Adrenal gland (tissue), 12 donors: ENCODE measurements around the gene TPP2. TPM values are rescaled to one million over a fixed set of nuclear protein-coding genes. Genes with fewer than 3 reads are reported as not detected.
A peak's percentile ranks its signal among the peaks of the same experiment; 100 is the strongest.

Source experiments
- DNase-seq, 7 donors: peaks; one replicate each; pipeline ENCODE4 v3.0.0-alpha.2; 2019 to 2020
- H3K27ac ChIP-seq, 5 donors: fragments of 200-600 bp; sonication (generic) in 4 of 5; 1 replicate in 3 of 5; 2 replicates in 2 of 5; pipeline versions ENCODE4 v1.5.1 to v1.8.0; 2016 to 2020; ENCODE audit warnings: mild to moderate bottlenecking in 1 of 5
- H3K27me3 ChIP-seq: fragments of 200-600 bp; 2 replicates; pipeline ENCODE4 v1.8.0; 2021
- H3K36me3 ChIP-seq, 2 donors: fragments of 200-600 bp; replicated peaks in 1 of 2; 1 replicate in 1 of 2; 2 replicates in 1 of 2; pipeline versions ENCODE4 v1.5.1 to v1.8.0; 2018 to 2022
- H3K4me1 ChIP-seq, 2 donors: fragments of 200-600 bp; replicated peaks in 1 of 2; 1 replicate in 1 of 2; 2 replicates in 1 of 2; pipeline versions ENCODE4 v1.5.1 to v1.8.0; 2018 to 2021
- H3K4me3 ChIP-seq, 4 donors: fragments of 200-600 bp; sonication (generic) in 3 of 4; one replicate each; pipeline ENCODE4 v1.5.1; 2016 to 2018
- H3K9me3 ChIP-seq, 3 donors: fragments of 200-600 bp; sonication (generic) in 1 of 3; replicated peaks in 1 of 3; 1 replicate in 2 of 3; 2 replicates in 1 of 3; pipeline versions ENCODE4 v1.5.1 to v1.8.0; 2016 to 2021
- POLR2A ChIP-seq, 2 donors: fragments of 450-650 bp; IDR thresholded peaks; one replicate each; pipeline ENCODE4 v1.6.1; 2017; ENCODE audit warnings: antibody characterized with exemption in 2 of 2, mild to moderate bottlenecking in 2 of 2, moderate library complexity in 1 of 2
- whole genome bisulfite sequencing, 4 donors: extraction: QIAGEN DNeasy Blood & Tissue Kit in 2 of 4; methylation state at CpG; one replicate each; pipeline versions ENCODE4 v1.1.5 to v1.1.7; 2013 to 2017; 5-methylcytosine and 5-hydroxymethylcytosine counted together
- intact Hi-C, 2 donors: fragments of 100-400 bp; cut with DNase I; formaldehyde crosslinking; loops; one replicate each; pipeline versions ENCODE4 v1.14.1 to v1.15.0; 2022 to 2023
- polyA plus RNA-seq, 3 donors: library from polyadenylated mRNA; stranded (reverse); fragments of 200-250 nt in 2 of 3; fragments of 350-450 nt in 1 of 3; fragmentation: Illumina TruSeq in 1 of 3; extraction: RNeasy Lipid Tissue Mini Kit (QIAGEN cat#74804) in 1 of 3; gene quantifications; one replicate each; pipeline ENCODE4 v1.2.3, GENCODE V29; 2013 to 2014
- total RNA-seq, 9 donors: library from RNA; depleted of rRNA in 4 of 9; stranded (reverse); fragments of >200 nt in 4 of 9; fragments of 120-200 nt in 1 of 9; fragmentation: NEBNext Ultra II Directional in 1 of 9; extraction: Animal tissue kit (Norgen Biotek cat#: 25700) in 1 of 9; gene quantifications; one replicate each; pipeline versions ENCODE4 v1.1.0 to v1.2.4, GENCODE V29; 2013 to 2023
- TF ChIP-seq, protein P1 (sequence below), 6 experiments: fragments of 450-650 bp in 4 of 6; fragments of 200-600 bp in 2 of 6; sonication (generic) in 1 of 6; IDR thresholded peaks; 1 replicate in 5 of 6; 2 replicates in 1 of 6; pipeline versions ENCODE4 v1.5.1 to v1.8.0; 2016 to 2021; ENCODE audit warnings: antibody characterized with exemption in 6 of 6, mild to moderate bottlenecking in 2 of 6, moderate library complexity in 1 of 6
- donor health status: healthy with polysubstance abuse.
- donor health status: Bipolar disorder and iron deficiency.
- donor health status: DM: yes; HTN: yes; CAD: no.
- donor health status: DM: no; HTN: no; CAD: no.
- donor health status: DM: no; HTN: no; CAD: no.
- donor health status: DM: yes; HTN: yes; CAD: no.

TPP2 gene
- total and polyA plus RNA-seq, 12 donors = 13.8 to 50.6 (median 25.7) TPM

DNA sequence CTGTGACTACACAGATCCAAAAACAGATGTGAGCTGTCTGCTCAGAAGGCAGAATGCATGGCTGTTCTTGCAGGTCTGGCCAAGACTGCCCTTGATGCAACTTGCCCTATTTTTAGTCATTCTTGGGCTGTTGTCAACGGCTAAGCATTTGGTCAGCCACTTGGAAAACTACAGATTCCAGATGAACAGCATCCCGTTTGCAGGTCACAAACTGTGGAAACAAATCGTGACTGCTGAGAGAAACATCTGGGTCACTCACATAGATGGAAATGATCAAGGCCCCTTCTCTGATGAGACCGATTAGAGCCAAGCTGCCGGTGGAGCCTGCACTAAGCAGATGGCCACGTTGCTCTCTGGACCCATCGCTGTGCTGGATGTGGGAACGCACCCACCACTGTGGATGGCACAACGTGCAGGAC, 113.5 kb downstream of the TPP2 start:
- H3K27me3 ChIP-seq = peaks cover 4% of the 10 kb centered on the region
- no peak for DNase-seq
- TF ChIP-seq POLR2A (IDR thresholded peaks at IDR 0.05) = no peak
- TF ChIP-seq, protein P1, sequence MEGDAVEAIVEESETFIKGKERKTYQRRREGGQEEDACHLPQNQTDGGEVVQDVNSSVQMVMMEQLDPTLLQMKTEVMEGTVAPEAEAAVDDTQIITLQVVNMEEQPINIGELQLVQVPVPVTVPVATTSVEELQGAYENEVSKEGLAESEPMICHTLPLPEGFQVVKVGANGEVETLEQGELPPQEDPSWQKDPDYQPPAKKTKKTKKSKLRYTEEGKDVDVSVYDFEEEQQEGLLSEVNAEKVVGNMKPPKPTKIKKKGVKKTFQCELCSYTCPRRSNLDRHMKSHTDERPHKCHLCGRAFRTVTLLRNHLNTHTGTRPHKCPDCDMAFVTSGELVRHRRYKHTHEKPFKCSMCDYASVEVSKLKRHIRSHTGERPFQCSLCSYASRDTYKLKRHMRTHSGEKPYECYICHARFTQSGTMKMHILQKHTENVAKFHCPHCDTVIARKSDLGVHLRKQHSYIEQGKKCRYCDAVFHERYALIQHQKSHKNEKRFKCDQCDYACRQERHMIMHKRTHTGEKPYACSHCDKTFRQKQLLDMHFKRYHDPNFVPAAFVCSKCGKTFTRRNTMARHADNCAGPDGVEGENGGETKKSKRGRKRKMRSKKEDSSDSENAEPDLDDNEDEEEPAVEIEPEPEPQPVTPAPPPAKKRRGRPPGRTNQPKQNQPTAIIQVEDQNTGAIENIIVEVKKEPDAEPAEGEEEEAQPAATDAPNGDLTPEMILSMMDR (IDR thresholded peaks at IDR 0.05) = no peak
- no peak overlapping the region for H3K27ac ChIP-seq
- H3K9me3 ChIP-seq = no peaks in the 10 kb centered on the region
- 80 to 100% (median 82%) methylated on average over 1 to 9 of the region's 9 CpGs for WGBS, 4 donors
- H3K36me3 ChIP-seq = no peaks in the 10 kb centered on the region
- no peak overlapping the region for H3K4me3 ChIP-seq
- peaks cover 6 to 12% of the 10 kb centered on the region in 2 donors for H3K4me1 ChIP-seq
- intact Hi-C loops = no loop called here

DNA sequence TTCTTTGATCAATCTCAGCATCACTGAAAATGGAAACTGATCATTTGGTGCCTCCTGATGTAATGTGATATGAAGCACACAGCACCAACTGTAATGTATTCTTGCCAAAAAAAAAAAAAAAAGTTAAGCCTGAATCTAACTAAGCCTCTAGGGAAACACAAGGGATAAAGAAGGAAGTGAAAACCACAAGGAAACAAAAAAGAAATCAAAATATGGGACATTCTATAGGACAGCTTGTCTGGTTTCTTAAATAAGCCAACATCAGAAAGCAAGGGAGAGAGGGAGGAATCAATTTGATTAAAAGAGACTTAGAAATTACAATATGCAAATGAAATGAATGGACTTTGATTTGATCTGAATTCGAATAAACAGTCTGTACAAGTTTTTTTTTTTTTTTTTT, 118.7 kb downstream of the TPP2 start:
- WGBS, 4 donors = 43 to 61% (median 47%) methylated on average over 1 of the region's 1 CpG
- peaks cover 4% of the 10 kb centered on the region for H3K27me3 ChIP-seq
- no peak overlapping the region for H3K4me3 ChIP-seq
- no peaks in the 10 kb centered on the region for H3K9me3 ChIP-seq
- intact Hi-C loops = no loop called here
- no peak for DNase-seq
- no peaks in the 10 kb centered on the region for H3K36me3 ChIP-seq
- H3K27ac ChIP-seq = no peak overlapping the region
- no peak for TF ChIP-seq POLR2A (IDR thresholded peaks at IDR 0.05)
- TF ChIP-seq, protein P1 (IDR thresholded peaks at IDR 0.05) = no peak
- H3K4me1 ChIP-seq = no peaks in the 10 kb centered on the region

DNA sequence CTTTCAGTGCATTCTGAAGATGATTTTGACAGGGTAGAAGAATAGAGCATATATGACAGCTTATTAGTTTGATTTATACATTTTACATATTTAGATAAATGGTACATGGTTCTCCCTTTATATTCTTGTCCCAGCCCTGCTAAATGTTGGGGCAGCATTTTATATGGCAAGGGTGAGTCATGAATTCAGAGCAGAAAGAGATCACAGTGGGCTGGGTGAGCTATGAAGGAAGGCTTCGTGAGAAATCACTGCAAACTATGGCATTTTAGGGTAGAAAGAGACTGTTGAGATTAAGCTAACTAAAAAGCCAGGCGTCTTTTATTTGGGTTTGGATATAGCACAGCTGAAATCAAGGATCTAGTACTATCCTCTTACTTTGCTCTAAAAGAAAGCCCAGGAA, 122.0 kb downstream of the TPP2 start:
- 53 to 66% (median 64%) methylated on average over 2 of the region's 2 CpGs for WGBS, 4 donors
- TF ChIP-seq POLR2A (IDR thresholded peaks at IDR 0.05) = no peak
- TF ChIP-seq, protein P1 (IDR thresholded peaks at IDR 0.05) = no peak
- Histone ChIP-seq H3K4me1 (no peaks in the 10 kb centered on the region), H3K27me3 (no peaks in the 10 kb centered on the region), H3K36me3 (no peaks in the 10 kb centered on the region), H3K9me3 (no peaks in the 10 kb centered on the region), H3K4me3 (no peak overlapping the region), H3K27ac (no peak overlapping the region)
- no peak for DNase-seq
- intact Hi-C loops = no loop called here

DNA sequence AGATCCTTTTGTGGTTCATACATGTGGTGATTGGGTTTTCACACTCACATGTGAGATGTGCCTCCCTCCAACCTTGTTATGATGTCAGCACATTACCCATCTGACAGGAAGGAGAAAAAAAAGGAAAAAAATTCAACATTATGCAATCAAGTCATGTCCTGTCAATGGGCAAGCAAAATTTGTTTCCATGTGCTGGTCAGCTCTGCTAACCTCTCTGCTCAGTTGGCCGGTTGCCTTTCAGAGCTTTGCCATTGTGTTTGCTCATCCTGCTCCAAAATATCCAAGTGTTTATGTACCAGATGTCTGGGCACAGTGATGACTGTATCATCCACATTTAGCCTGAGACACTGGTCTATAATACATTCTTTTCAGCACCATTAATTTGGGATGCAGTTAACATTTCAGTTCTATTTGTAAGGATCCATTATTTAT, 125.0 kb downstream of the TPP2 start:
- Histone ChIP-seq H3K4me1 (no peaks in the 10 kb centered on the region), H3K9me3 (no peaks in the 10 kb centered on the region), H3K36me3 (no peaks in the 10 kb centered on the region), H3K4me3 (no peak overlapping the region), H3K27me3 (no peaks in the 10 kb centered on the region), H3K27ac (no peak overlapping the region)
- peak in 2 of 7 donors; percentile 3 to 13 for DNase-seq
- intact Hi-C loops = loop anchor here in 1 of 2 donors (10.0 kb wide), 1 partner anchor 137 kb away; no protein-coding TSS in a partner anchor
- 22 to 68% (median 44%) methylated on average over 1 of the region's 1 CpG for WGBS, 4 donors
- no peak for TF ChIP-seq POLR2A (IDR thresholded peaks at IDR 0.05)
- TF ChIP-seq, protein P1 (IDR thresholded peaks at IDR 0.05) = no peak
